IPS DF 6.9 (cell line): ENCODE results near the gene RPAIN.
A peak's percentile ranks its signal among the peaks of the same experiment; 100 is the strongest.
"Not testable (repeated sequence)": the region's sequence is repeated elsewhere in the genome, so short reads cannot be mapped to it uniquely, and the experiment has no call there.

Experiments
- DNase-seq: peaks from one replicate; pipeline ENCODE4 v3.0.0-alpha.2; 2013; ENCODE audit warnings: low read depth, low spot score
- H3K27ac ChIP-seq: one replicate; pipeline ENCODE4 v1.5.1; 2013; ENCODE audit warnings: low read length, control low read depth
- H3K27me3 ChIP-seq: 2 replicates; pipeline ENCODE4 v1.6.1; 2013; ENCODE audit warnings: mild to moderate bottlenecking, low read length; ENCODE audit not compliant: control insufficient read depth, insufficient read depth
- H3K36me3 ChIP-seq: 2 replicates; pipeline ENCODE4 v1.6.1; 2013; ENCODE audit warnings: low read length; ENCODE audit not compliant: control insufficient read depth, insufficient read depth
- H3K4me1 ChIP-seq: 2 replicates; pipeline ENCODE4 v1.6.1; 2013; ENCODE audit warnings: low read length; ENCODE audit not compliant: control insufficient read depth, insufficient read depth
- H3K4me3 ChIP-seq: 2 replicates; pipeline ENCODE4 v1.5.1; 2013; ENCODE audit warnings: mild to moderate bottlenecking, low read length
- H3K9me3 ChIP-seq: 2 replicates; pipeline ENCODE4 v1.6.1; 2013; ENCODE audit warnings: low read length, inconsistent platforms; ENCODE audit not compliant: control insufficient read depth, insufficient read depth
- WGBS: extraction: QIAGEN DNeasy Blood & Tissue Kit; methylation state at CpG from one replicate; pipeline ENCODE4 v1.1.7; 2013; ENCODE audit warnings: mixed read lengths, missing lambda C conversion rate; ENCODE audit not compliant: insufficient read length, insufficient coverage; 5-methylcytosine and 5-hydroxymethylcytosine counted together

RPAIN gene

DNA sequence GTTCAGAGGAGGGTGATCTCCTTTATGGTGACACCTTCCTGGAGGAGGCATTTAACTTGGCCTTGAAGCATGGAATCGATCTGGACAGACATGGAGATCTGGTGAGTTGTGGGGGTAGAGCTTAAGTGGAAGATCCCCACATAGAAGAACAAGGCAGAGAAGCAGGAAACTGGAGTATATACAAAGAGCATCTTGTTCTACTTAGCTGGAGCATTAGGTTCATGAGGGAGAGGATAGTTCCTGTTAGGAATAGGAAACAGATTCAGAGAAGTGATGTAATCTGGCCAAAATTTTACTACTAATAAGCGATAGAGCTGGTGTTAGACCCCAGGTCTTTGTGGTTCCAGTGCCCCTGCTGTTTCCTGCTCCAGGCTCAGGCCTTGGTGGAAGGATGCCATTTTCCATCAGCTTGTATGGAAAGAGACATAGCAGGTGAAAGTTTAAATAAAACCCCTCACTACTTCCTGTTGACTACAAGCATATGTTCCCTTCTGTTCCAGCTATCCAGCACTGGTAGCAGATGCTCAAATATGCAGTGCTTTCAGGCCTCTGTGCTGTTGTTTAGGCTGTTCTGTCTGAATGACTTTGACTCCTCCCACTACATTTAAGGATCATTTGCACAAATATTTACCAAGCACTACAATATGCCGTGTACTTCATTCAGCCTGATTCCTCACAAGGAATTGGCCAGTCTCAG lies 9.4 kb downstream of the RPAIN start:
- Histone ChIP-seq H3K4me3 (no peak overlapping the region), H3K27me3 (no peaks in the 10 kb centered on the region), H3K36me3 (peaks cover 44% of the 10 kb centered on the region), H3K4me1 (no peaks in the 10 kb centered on the region), H3K9me3 (no peaks in the 10 kb centered on the region), H3K27ac (no peak overlapping the region)
- no CpG with 5 or more reads among the region's 3 CpGs for WGBS
- no peak for DNase-seq

GRCh38 chr17:5430413-5430999 lies 10.5 kb downstream of the RPAIN start:
- Histone ChIP-seq H3K27me3 (no peaks in the 10 kb centered on the region), H3K36me3 (peaks cover 50% of the 10 kb centered on the region), H3K9me3 (no peaks in the 10 kb centered on the region), H3K27ac (no peak overlapping the region), H3K4me1 (0 out of 2 replicates have a peak, but pooled peaks cover 1% of the 10 kb centered on the region), H3K4me3 (no peak overlapping the region)
- no peak for DNase-seq
- WGBS = no CpG with 5 or more reads among the region's 3 CpGs

DNA sequence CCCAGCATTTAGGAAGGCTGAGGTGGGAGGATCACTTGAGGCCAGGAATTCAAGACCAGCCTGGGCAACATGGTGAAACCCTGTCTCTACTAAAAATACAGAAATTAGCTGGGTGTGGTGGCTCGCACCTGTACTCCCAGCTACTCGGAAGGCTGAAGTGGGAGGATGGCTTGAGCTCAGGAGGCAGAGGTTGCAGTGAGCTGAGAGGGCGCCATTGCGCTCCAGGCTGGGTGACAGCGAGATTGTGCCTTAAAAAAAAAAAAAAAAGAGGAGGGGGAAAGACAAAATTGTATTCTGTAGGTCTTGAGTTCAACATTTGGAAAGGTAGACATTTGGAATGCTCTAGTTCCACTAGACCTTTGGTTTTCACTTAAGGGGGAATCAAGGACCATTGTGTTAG lies 11.3 kb downstream of the RPAIN start:
- WGBS = no CpG with 5 or more reads among the region's 5 CpGs

GRCh38 chr17:5431949-5432556 lies 12.1 kb downstream of the RPAIN start:
- 0 out of 2 replicates have a peak, but pooled peaks cover 1% of the 10 kb centered on the region for H3K4me1 ChIP-seq
- no peak overlapping the region for H3K27ac ChIP-seq
- no peaks in the 10 kb centered on the region for H3K9me3 ChIP-seq
- H3K27me3 ChIP-seq = no peaks in the 10 kb centered on the region
- no peak overlapping the region for H3K4me3 ChIP-seq
- WGBS = no CpG with 5 or more reads among the region's 3 CpGs
- H3K36me3 ChIP-seq = peaks cover 48% of the 10 kb centered on the region
- no peak for DNase-seq

More for the DNA sequence above, 11.3 kb downstream of the RPAIN start:
- H3K9me3 ChIP-seq, H3K27ac ChIP-seq, H3K27me3 ChIP-seq, DNase-seq, H3K4me3 ChIP-seq, H3K4me1 ChIP-seq: not testable (repeated sequence)
- peaks cover 48% of the 10 kb centered on the region for H3K36me3 ChIP-seq

GRCh38 chr17:5434984-5435383 lies 15.0 kb downstream of the RPAIN start:
- peaks cover 38% of the 10 kb centered on the region for H3K36me3 ChIP-seq
- no peaks in the 10 kb centered on the region for H3K27me3 ChIP-seq
- no CpG with 5 or more reads among the region's 2 CpGs for WGBS
- H3K27ac ChIP-seq = no peak overlapping the region
- H3K4me3 ChIP-seq = no peak overlapping the region
- no peaks in the 10 kb centered on the region for H3K9me3 ChIP-seq
- DNase-seq = no peak
- H3K4me1 ChIP-seq = 0 out of 2 replicates have a peak, but pooled peaks cover 1% of the 10 kb centered on the region

DNA sequence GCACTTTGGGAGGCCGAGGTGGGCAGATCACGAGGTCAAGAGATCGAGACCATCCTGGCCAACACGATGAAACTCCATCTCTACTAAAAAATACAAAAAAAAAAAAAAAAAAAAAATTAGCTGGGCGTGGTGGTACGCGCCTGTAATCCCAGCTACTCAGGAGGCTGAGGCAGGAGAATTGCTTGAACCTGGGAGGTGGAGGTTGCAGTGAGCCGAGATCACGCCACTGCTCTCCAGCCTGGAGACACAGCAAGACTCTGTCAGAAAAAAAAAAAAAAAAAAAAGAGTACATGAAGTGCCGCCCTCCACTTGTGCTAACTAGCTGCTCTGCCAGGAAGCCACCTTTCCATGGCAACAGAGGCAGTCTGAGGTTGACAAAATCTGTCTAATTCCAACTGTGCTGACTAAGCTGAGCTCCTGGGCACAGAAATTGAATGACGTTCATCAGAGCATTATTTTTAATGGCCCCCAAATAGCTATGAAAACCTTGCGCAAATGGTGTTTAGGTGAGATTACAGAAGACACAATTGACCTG lies 15.9 kb downstream of the RPAIN start:
- WGBS = no CpG with 5 or more reads among the region's 12 CpGs
- H3K9me3 ChIP-seq, H3K27ac ChIP-seq, DNase-seq, H3K27me3 ChIP-seq, H3K4me1 ChIP-seq, H3K4me3 ChIP-seq: not testable (repeated sequence)
- peaks cover 36% of the 10 kb centered on the region for H3K36me3 ChIP-seq

DNA sequence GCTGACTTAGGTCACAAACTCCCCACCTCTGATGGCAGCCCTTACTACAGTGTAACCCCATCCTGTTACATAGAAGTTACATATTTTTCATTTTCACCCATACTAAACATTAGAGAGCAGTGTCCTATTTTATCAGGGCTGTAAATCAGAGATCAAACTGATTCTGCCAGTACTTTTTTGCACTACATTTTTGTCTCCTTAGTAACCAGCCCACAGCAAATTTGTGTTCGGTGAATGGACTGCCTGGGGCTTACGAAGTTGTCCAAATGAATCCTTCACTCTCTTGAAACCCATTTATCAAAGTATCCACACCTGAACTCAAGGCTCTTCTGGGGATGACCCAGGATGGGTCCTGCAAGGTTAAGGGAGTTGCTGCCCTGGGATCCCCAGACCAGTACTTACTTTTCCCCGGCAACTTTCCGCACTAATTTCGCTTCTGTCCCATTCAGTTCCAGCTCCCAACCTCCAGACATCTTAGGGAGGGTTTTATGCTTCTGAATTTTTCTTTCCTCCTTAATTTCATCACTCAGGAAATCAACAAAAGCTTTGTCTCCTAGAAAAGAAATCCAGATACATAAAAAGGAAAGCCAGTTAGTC lies 17.8 kb downstream of the RPAIN start:
- DNase-seq = no peak
- Histone ChIP-seq H3K27me3 (no peaks in the 10 kb centered on the region), H3K4me1 (0 out of 2 replicates have a peak, but pooled peaks cover 1% of the 10 kb centered on the region), H3K36me3 (peaks cover 25% of the 10 kb centered on the region), H3K4me3 (peak overlapping the region; percentile 100; the same call in 1 of the 2 replicates), H3K9me3 (no peaks in the 10 kb centered on the region), H3K27ac (no peak overlapping the region)
- WGBS = no CpG with 5 or more reads among the region's 5 CpGs

- DNase-seq = peak; percentile 91
- Histone ChIP-seq H3K4me1 (0 out of 2 replicates have a peak, but pooled peaks cover 1% of the 10 kb centered on the region), H3K27ac (no peak within 1 kb of the TSS), H3K4me3 (peak within 1 kb of the TSS; percentile 100), H3K36me3 (peaks cover 24% of the 10 kb centered on the region), H3K27me3 (no peaks in the 10 kb centered on the region), H3K9me3 (no peaks in the 10 kb centered on the region)
- no CpG with 5 or more reads among the region's 75 CpGs for WGBS
Observed at GRCh38 chr17:5438716-5439445, 18.9 kb downstream of the RPAIN start, which contains the start of gene C1QBP. C1QBP (minus strand) TSS chr17:5439155; CDS start chr17:5439073, 82 bp downstream.

DNA sequence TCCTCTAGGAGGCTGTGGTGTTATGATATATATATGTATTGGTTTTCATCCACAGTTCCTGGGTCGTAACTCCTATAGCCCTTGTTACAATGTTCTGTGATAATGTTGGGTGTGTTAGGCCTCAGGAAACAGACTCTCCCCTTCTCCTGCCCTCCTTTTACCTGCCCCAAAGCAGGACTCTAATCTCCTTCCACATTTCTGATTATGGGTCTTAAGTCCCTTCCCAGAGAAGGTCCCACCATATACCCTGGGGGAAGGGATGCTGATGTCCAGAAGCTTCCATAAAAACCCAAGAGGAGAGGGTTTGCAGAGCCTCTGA lies 19.4 kb downstream of the RPAIN start:
- H3K4me1 ChIP-seq = 0 out of 2 replicates have a peak, but pooled peaks cover 1% of the 10 kb centered on the region
- no peaks in the 10 kb centered on the region for H3K9me3 ChIP-seq
- no peak overlapping the region for H3K4me3 ChIP-seq
- WGBS = no CpG with 5 or more reads among the region's 1 CpG
- peaks cover 26% of the 10 kb centered on the region for H3K36me3 ChIP-seq
- DNase-seq = no peak
- H3K27ac ChIP-seq = no peak overlapping the region
- H3K27me3 ChIP-seq = no peaks in the 10 kb centered on the region

GRCh38 chr17:5443728-5444127 lies 23.7 kb downstream of the RPAIN start:
- H3K36me3 ChIP-seq = peaks cover 22% of the 10 kb centered on the region
- no peak overlapping the region for H3K4me3 ChIP-seq
- no peaks in the 10 kb centered on the region for H3K27me3 ChIP-seq
- H3K27ac ChIP-seq = no peak overlapping the region
- H3K9me3 ChIP-seq = no peaks in the 10 kb centered on the region
- no peak for DNase-seq
- WGBS = no CpG with 5 or more reads among the region's 6 CpGs
- H3K4me1 ChIP-seq = no peaks in the 10 kb centered on the region
